NCI-H2081 (cell line): ENCODE data around the gene RIMBP3C.
"Not testable (repeated sequence)": the region's sequence is repeated elsewhere in the genome, so short reads cannot be mapped to it uniquely, and the experiment has no call there.

Experiments
- DNase-seq, 2 experiments: peaks; one replicate each; lab custom pipeline; 2025; lab: John Stamatoyannopoulos, UW

RIMBP3C gene, protein sequence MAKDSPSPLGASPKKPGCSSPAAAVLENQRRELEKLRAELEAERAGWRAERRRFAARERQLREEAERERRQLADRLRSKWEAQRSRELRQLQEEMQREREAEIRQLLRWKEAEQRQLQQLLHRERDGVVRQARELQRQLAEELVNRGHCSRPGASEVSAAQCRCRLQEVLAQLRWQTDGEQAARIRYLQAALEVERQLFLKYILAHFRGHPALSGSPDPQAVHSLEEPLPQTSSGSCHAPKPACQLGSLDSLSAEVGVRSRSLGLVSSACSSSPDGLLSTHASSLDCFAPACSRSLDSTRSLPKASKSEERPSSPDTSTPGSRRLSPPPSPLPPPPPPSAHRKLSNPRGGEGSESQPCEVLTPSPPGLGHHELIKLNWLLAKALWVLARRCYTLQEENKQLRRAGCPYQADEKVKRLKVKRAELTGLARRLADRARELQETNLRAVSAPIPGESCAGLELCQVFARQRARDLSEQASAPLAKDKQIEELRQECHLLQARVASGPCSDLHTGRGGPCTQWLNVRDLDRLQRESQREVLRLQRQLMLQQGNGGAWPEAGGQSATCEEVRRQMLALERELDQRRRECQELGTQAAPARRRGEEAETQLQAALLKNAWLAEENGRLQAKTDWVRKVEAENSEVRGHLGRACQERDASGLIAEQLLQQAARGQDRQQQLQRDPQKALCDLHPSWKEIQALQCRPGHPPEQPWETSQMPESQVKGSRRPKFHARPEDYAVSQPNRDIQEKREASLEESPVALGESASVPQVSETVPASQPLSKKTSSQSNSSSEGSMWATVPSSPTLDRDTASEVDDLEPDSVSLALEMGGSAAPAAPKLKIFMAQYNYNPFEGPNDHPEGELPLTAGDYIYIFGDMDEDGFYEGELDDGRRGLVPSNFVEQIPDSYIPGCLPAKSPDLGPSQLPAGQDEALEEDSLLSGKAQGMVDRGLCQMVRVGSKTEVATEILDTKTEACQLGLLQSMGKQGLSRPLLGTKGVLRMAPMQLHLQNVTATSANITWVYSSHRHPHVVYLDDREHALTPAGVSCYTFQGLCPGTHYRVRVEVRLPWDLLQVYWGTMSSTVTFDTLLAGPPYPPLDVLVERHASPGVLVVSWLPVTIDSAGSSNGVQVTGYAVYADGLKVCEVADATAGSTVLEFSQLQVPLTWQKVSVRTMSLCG (N-terminal part only)

DNA sequence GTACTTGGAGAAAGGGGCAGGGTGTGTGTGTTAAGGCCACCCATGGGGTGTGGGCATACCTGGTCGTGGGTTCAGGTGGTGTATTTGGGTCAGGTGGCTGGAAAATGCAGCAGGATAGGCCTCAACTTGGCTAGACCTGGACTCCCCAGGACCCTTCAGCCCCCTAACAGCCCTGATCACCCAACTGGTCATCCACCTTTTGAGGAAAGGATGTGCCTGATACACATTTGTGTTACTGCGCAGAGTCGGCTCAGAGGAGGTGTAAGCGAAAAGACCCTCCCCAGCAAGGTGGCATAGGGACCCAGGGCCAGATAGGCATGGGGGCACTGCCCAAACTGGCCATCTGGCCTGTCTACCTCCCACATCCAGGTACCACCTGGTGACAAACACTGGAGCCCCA lies at the start of gene RIMBP3C:
TSS of gene RIMBP3C (minus strand) at position 101 of the 400 bp plus-strand sequence. CDS start 485 bp downstream, outside the sequence.
- not testable (repeated sequence) for DNase-seq

DNA sequence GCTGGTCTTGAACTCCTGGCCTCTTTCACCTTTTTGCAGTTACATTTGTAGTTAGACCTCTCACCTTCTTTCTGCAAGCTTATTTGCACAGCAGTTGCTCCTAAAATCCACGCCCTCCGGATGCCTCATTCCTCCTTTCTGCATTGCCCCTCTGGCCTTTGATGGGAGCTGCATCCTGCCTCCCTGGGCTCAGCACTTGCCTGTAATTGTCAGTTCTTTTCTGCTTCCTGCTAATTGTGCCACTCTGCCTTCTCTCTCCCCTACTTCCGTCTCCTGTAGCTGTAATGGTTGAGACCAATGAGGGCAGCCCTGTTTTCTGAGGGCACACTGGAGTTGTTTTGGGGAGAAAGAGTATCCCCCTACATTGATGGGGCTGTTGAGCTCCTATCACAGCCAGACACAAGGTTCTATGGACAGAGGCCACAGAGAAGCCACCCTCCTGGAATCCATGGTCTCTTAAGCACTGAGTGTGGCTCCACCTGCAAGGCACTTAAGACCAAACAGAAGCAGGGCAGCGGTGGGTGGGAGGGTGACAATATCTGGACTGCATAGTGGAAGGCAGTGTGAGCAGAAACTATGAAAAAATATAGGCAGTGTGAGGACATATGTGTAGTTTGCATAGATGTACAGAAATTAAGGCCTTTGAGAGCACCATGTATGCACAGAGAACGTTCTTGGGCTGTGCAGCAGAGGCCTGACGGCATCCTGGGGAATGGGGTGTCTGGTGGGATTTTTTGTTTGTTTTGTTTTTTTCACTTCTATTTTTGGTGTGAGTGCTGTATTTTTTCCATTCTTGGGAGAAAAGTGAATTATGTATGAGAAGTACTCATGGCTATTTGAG lies 48.0 kb upstream of the RIMBP3C start:
- no peak for DNase-seq

GRCh38 chr22:21598302-21598701 lies 47.0 kb upstream of the RIMBP3C start:
- DNase-seq, result no peak

GRCh38 chr22:21596356-21597135 lies 45.3 kb upstream of the RIMBP3C start:
- not testable (repeated sequence) for DNase-seq

GRCh38 chr22:21594865-21595452 lies 43.7 kb upstream of the RIMBP3C start:
- DNase-seq, result no peak

- no peak for DNase-seq
Observed at GRCh38 chr22:21593406-21594232, 42.4 kb upstream of the RIMBP3C start.

- no peak for DNase-seq
Observed at GRCh38 chr22:21592422-21592821, 41.2 kb upstream of the RIMBP3C start.

DNA sequence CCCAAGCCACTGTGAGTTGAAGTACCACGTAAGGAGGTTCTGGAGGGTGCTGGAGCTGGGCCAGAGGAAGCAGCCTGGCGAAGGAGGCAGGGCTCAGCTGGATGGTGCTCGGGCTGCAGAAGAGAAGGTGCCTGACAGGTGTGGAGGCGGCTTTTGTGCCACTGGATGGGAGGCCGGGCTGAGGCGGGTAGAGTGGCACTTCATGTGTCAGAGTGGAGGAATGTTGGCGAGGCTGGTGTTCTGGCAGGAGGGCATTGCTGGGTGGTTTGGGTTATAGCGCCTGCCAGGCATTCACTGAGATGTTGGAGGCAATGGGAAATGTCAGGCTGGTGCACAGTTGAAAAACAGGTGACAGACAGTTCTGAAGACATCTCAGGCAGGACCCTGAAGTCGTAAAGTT lies 40.4 kb upstream of the RIMBP3C start:
- no peak for DNase-seq

- DNase-seq, result no peak
Observed at GRCh38 chr22:21590809-21591641, 39.8 kb upstream of the RIMBP3C start.

- DNase-seq, result no peak
Observed at GRCh38 chr22:21589396-21589795, 38.1 kb upstream of the RIMBP3C start.

DNA sequence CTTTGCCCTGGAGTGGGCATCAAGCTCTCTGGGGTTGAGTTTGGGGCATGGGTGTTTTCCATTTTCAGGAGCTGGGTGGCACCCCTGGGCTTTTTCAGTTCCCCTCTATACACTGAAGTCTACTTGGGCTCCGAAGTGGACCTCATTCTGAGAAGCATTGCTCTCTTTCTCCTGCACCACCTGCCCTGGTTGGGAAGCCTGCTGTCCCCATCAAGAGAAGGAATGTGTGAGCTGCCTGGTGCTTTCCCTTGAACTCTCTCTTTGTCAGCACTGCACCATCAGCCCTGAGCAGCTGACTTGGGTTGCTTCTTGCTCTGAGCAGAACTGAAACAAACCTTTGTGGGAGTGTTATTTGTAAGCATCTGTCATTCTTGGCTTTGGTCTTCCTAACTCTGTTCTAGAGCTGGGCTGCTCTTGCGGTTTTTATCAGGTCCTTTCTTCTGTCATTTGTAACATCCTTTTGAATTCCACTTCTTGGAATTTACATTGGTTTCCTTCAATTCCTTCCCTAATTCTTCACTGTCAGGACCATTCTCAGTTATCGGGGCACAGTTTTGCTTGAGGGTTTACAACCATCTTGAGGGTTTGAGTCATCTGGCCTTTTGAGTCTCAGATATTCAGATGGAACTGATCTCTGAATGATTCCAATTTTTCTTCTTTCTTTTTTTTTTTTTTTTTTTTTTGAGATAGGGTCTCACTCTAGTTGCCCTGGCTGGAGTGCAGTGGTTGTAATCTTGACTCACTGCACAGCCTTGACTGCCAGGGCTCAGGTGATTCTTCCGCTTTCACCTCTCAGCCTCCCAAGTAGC lies 36.7 kb upstream of the RIMBP3C start:
- no peak for DNase-seq

GRCh38 chr22:21585389-21585788 lies 34.1 kb upstream of the RIMBP3C start:
- DNase-seq, result no peak

DNA sequence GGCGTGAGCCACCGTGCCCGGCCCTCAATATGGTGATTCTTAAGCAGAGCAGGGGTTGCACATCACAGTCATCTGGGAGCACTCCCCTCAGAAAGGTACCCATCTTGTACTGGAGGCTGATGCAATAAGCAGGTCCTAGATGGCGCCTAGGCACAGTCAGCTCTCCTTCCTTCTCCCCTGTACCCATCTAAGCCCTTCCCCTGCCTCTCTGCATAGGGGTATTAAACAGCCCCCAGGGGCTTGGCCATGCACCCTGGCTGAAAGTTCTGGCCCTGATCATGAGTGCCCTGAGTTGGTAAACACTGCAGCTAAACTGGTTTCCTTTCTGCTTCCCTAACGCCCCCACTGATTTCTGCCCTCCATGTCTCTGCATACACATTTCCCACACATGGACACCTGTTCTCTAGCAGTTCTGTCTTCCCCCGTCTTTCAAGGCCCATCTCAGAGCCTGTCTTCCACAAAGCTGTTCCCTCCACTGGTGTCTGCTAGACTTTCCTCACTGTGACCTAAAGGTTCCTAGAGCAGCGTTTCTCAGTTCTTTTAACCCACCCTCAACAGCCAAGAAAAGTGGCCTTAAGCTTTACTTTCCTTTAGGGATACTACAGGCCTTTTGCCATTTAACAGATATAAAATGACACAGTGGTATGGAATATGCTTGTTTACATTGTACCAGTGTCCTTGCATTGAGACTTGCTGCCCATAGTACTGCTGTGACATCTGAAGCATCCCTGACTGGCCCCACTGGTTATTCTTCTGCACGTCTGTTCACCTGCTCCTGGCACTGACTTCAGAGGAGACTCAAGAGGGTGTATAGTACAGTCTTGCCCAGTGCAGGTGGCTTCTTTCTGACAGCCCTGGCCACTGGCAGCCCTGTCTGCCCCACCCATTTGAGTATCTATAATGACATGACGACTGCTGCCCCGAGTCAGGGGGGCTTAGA lies 31.8 kb upstream of the RIMBP3C start:
- DNase-seq, result no peak

GRCh38 chr22:21581009-21581713 lies 29.9 kb upstream of the RIMBP3C start:
- not testable (repeated sequence) for DNase-seq

GRCh38 chr22:21580623-21581007 lies 29.4 kb upstream of the RIMBP3C start:
- DNase-seq, result not testable (repeated sequence)

- DNase-seq, result no peak
Observed at GRCh38 chr22:21579474-21579851, 28.2 kb upstream of the RIMBP3C start.
